ENCODE measurements around the gene GALNTL6.
"Not testable (repeated sequence)": the region's sequence is repeated elsewhere in the genome, so short reads cannot be mapped to it uniquely, and the experiment has no call there.

Gene GALNTL6

GRCh38 chr4:172881645-172882044 is 1068.4 kb downstream of the GALNTL6 start:
- H3K9me3 ChIP-seq (replicated peaks; ENCODE audit: low read length): no peaks in the 10 kb centered on the region
- no peak overlapping the region for H3K4me2 ChIP-seq (ENCODE audit: low read length)
- no peaks in the 10 kb centered on the region for H3K27me3 ChIP-seq (ENCODE audit: control insufficient read depth, insufficient read depth, low read length)
- no peaks in the 10 kb centered on the region for H3K36me3 ChIP-seq (ENCODE audit: insufficient read depth, low read length)
- H3K4me1 ChIP-seq (ENCODE audit: control insufficient read depth, insufficient read depth, low read length): no peaks in the 10 kb centered on the region
- no peak overlapping the region for H3K9ac ChIP-seq (ENCODE audit: low read depth, low read length)
- H3K4me3 ChIP-seq (ENCODE audit: low read length): no peak overlapping the region

GRCh38 chr4:172887358-172887757 is 1074.2 kb downstream of the GALNTL6 start:
- H3K9me3 ChIP-seq (replicated peaks; ENCODE audit: low read length); H3K36me3 ChIP-seq (ENCODE audit: insufficient read depth, low read length); H3K4me1 ChIP-seq (ENCODE audit: control insufficient read depth, insufficient read depth, low read length); H3K4me3 ChIP-seq (ENCODE audit: low read length); H3K9ac ChIP-seq (ENCODE audit: low read depth, low read length); H3K4me2 ChIP-seq (ENCODE audit: low read length); H3K27me3 ChIP-seq (ENCODE audit: control insufficient read depth, insufficient read depth, low read length): not testable (repeated sequence)

- Histone ChIP-seq H3K9ac (ENCODE audit: low read depth, low read length) (no peak overlapping the region), H3K27me3 (ENCODE audit: control insufficient read depth, insufficient read depth, low read length) (no peaks in the 10 kb centered on the region), H3K4me1 (ENCODE audit: control insufficient read depth, insufficient read depth, low read length) (no peaks in the 10 kb centered on the region), H3K4me2 (ENCODE audit: low read length) (no peak overlapping the region), H3K36me3 (ENCODE audit: insufficient read depth, low read length) (no peaks in the 10 kb centered on the region), H3K4me3 (ENCODE audit: low read length) (no peak overlapping the region), H3K9me3 (replicated peaks; ENCODE audit: low read length) (no peaks in the 10 kb centered on the region)
These were observed 1074.8 kb downstream of the GALNTL6 start for GRCh38 chr4:172887959-172888358.

GRCh38 chr4:172892300-172892699 is 1079.1 kb downstream of the GALNTL6 start:
- H3K9ac ChIP-seq (ENCODE audit: low read depth, low read length): no peak overlapping the region
- H3K4me1 ChIP-seq (ENCODE audit: control insufficient read depth, insufficient read depth, low read length): no peaks in the 10 kb centered on the region
- no peaks in the 10 kb centered on the region for H3K27me3 ChIP-seq (ENCODE audit: control insufficient read depth, insufficient read depth, low read length)
- H3K9me3 ChIP-seq (replicated peaks; ENCODE audit: low read length): no peaks in the 10 kb centered on the region
- H3K4me3 ChIP-seq (ENCODE audit: low read length): no peak overlapping the region
- H3K36me3 ChIP-seq (ENCODE audit: insufficient read depth, low read length): no peaks in the 10 kb centered on the region
- no peak overlapping the region for H3K4me2 ChIP-seq (ENCODE audit: low read length)

GRCh38 chr4:172895699-172896098 is 1082.5 kb downstream of the GALNTL6 start:
- Histone ChIP-seq H3K36me3 (ENCODE audit: insufficient read depth, low read length) (no peaks in the 10 kb centered on the region), H3K9me3 (replicated peaks; ENCODE audit: low read length) (no peaks in the 10 kb centered on the region), H3K4me3 (ENCODE audit: low read length) (no peak overlapping the region), H3K27me3 (ENCODE audit: control insufficient read depth, insufficient read depth, low read length) (peaks cover 3% of the 10 kb centered on the region), H3K9ac (ENCODE audit: low read depth, low read length) (no peak overlapping the region), H3K4me1 (ENCODE audit: control insufficient read depth, insufficient read depth, low read length) (no peaks in the 10 kb centered on the region), H3K4me2 (ENCODE audit: low read length) (no peak overlapping the region)

- no peaks in the 10 kb centered on the region for H3K36me3 ChIP-seq (ENCODE audit: insufficient read depth, low read length)
- no peak overlapping the region for H3K4me2 ChIP-seq (ENCODE audit: low read length)
- H3K9me3 ChIP-seq (replicated peaks; ENCODE audit: low read length): no peaks in the 10 kb centered on the region
- no peak overlapping the region for H3K9ac ChIP-seq (ENCODE audit: low read depth, low read length)
- no peaks in the 10 kb centered on the region for H3K4me1 ChIP-seq (ENCODE audit: control insufficient read depth, insufficient read depth, low read length)
- H3K4me3 ChIP-seq (ENCODE audit: low read length): no peak overlapping the region
- H3K27me3 ChIP-seq (ENCODE audit: control insufficient read depth, insufficient read depth, low read length): peaks cover 5% of the 10 kb centered on the region
These were observed 1083.8 kb downstream of the GALNTL6 start for GRCh38 chr4:172897046-172897445.

- Histone ChIP-seq H3K9me3 (replicated peaks; ENCODE audit: low read length) (no peaks in the 10 kb centered on the region), H3K4me2 (ENCODE audit: low read length) (no peak overlapping the region), H3K9ac (ENCODE audit: low read depth, low read length) (no peak overlapping the region), H3K36me3 (ENCODE audit: insufficient read depth, low read length) (no peaks in the 10 kb centered on the region), H3K27me3 (ENCODE audit: control insufficient read depth, insufficient read depth, low read length) (peaks cover 13% of the 10 kb centered on the region), H3K4me3 (ENCODE audit: low read length) (no peak overlapping the region), H3K4me1 (ENCODE audit: control insufficient read depth, insufficient read depth, low read length) (no peaks in the 10 kb centered on the region)
These were observed 1085.5 kb downstream of the GALNTL6 start for GRCh38 chr4:172898715-172899114.

GRCh38 chr4:172899861-172900260 is 1086.7 kb downstream of the GALNTL6 start:
- no peaks in the 10 kb centered on the region for H3K4me1 ChIP-seq (ENCODE audit: control insufficient read depth, insufficient read depth, low read length)
- peaks cover 13% of the 10 kb centered on the region for H3K27me3 ChIP-seq (ENCODE audit: control insufficient read depth, insufficient read depth, low read length)
- H3K4me3 ChIP-seq (ENCODE audit: low read length): no peak overlapping the region
- no peaks in the 10 kb centered on the region for H3K36me3 ChIP-seq (ENCODE audit: insufficient read depth, low read length)
- H3K9ac ChIP-seq (ENCODE audit: low read depth, low read length): no peak overlapping the region
- no peak overlapping the region for H3K4me2 ChIP-seq (ENCODE audit: low read length)
- H3K9me3 ChIP-seq (replicated peaks; ENCODE audit: low read length): no peaks in the 10 kb centered on the region

- H3K36me3 ChIP-seq (ENCODE audit: insufficient read depth, low read length): no peaks in the 10 kb centered on the region
- peaks cover 13% of the 10 kb centered on the region for H3K27me3 ChIP-seq (ENCODE audit: control insufficient read depth, insufficient read depth, low read length)
- H3K4me2 ChIP-seq (ENCODE audit: low read length): no peak overlapping the region
These were observed 1087.7 kb downstream of the GALNTL6 start for GRCh38 chr4:172900900-172901299.

GRCh38 chr4:172912468-172912867 is 1099.3 kb downstream of the GALNTL6 start:
- not testable (repeated sequence) for H3K9me3 ChIP-seq (replicated peaks; ENCODE audit: low read length); H3K9ac ChIP-seq (ENCODE audit: low read depth, low read length); H3K27me3 ChIP-seq (ENCODE audit: control insufficient read depth, insufficient read depth, low read length); H3K4me1 ChIP-seq (ENCODE audit: control insufficient read depth, insufficient read depth, low read length); H3K4me2 ChIP-seq (ENCODE audit: low read length); H3K36me3 ChIP-seq (ENCODE audit: insufficient read depth, low read length); H3K4me3 ChIP-seq (ENCODE audit: low read length)

More at GRCh38 chr4:172900900-172901299, 1087.7 kb downstream of the GALNTL6 start:
- H3K9me3 ChIP-seq (replicated peaks; ENCODE audit: low read length): no peaks in the 10 kb centered on the region
- H3K4me1 ChIP-seq (ENCODE audit: control insufficient read depth, insufficient read depth, low read length): no peaks in the 10 kb centered on the region
- no peak overlapping the region for H3K9ac ChIP-seq (ENCODE audit: low read depth, low read length)
- H3K4me3 ChIP-seq (ENCODE audit: low read length): no peak overlapping the region

GRCh38 chr4:172917403-172917802 is 1104.2 kb downstream of the GALNTL6 start:
- not testable (repeated sequence) for H3K36me3 ChIP-seq (ENCODE audit: insufficient read depth, low read length); H3K9ac ChIP-seq (ENCODE audit: low read depth, low read length); H3K27me3 ChIP-seq (ENCODE audit: control insufficient read depth, insufficient read depth, low read length); H3K4me3 ChIP-seq (ENCODE audit: low read length); H3K4me2 ChIP-seq (ENCODE audit: low read length); H3K4me1 ChIP-seq (ENCODE audit: control insufficient read depth, insufficient read depth, low read length); H3K9me3 ChIP-seq (replicated peaks; ENCODE audit: low read length)

GRCh38 chr4:172919269-172919668 is 1106.1 kb downstream of the GALNTL6 start:
- Histone ChIP-seq H3K9ac (ENCODE audit: low read depth, low read length) (no peak overlapping the region), H3K4me2 (ENCODE audit: low read length) (no peak overlapping the region), H3K9me3 (replicated peaks; ENCODE audit: low read length) (no peaks in the 10 kb centered on the region), H3K4me3 (ENCODE audit: low read length) (no peak overlapping the region), H3K27me3 (ENCODE audit: control insufficient read depth, insufficient read depth, low read length) (peaks cover 2% of the 10 kb centered on the region), H3K36me3 (ENCODE audit: insufficient read depth, low read length) (no peaks in the 10 kb centered on the region), H3K4me1 (ENCODE audit: control insufficient read depth, insufficient read depth, low read length) (no peaks in the 10 kb centered on the region)

Data from skeletal muscle satellite cell (primary cell).